Stimulated activated CD4-positive, alpha-beta T cell treated with anti-CD3 and anti-CD28 coated beads, Interleukin-15, amount 100 ng/mL, for 1 hour (primary cell): Measurements from ENCODE around the gene DRC7.
"Not testable (repeated sequence)": the region's sequence is repeated elsewhere in the genome, so short reads cannot be mapped to it uniquely, and the experiment has no call there.

ENCODE experiments used
- DNase-seq, 2 donors: peaks; one replicate each; pipeline ENCODE4 v3.0.0-alpha.2; 2020; ENCODE audit warnings: low read depth in 1 of 2, low spot score in 1 of 2

The DRC7 gene

DNA sequence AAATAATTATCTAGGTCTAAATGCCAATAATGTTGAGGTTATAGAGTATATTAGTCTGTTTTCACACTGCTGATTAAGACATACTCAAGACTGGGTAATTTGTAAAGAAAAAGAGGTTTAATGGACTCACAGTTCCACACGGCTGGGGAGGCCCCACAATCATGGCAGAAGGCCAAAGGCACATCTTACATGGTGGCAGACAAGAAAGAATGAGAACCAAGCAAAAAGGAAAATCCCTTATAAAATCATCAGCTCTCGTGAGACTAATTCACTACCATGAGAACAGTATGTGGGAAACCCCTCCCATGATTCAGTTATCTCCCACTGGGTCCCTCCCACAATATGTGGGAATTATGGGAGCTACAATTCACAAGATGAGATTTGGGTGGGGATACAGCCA, 38.1 kb downstream of the DRC7 start:
- no peak for DNase-seq

DNA sequence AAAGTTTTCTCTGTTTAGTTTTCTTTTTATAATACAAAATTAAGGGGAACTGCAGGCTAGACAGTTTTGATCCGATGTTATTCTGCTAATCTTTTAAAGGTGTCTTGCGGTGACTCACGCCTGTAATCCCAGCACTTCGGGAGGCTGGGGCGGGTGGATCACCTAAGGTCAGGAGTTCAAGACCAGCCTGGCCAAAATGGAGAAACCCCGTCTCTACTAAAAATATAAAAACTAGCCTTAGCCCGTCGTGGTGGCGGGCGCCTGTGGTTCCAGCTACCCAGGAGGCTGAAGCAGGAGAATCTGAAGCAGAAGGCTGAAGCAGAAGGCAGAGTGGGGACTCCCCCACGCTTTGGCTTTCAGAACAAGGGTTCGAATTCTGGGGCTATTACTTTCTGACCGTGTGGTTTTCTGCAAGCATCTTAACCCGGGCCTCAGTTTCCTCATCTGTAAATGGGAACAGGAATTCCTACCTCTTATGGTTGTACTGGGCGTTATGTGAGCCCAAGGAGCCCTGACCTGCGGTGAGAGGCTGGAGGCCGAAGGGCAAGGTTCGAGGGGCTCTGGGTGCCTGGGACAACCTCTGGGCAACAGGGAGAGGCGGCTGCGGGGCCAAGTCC, 39.8 kb downstream of the DRC7 start:
- no peak for DNase-seq

DNA sequence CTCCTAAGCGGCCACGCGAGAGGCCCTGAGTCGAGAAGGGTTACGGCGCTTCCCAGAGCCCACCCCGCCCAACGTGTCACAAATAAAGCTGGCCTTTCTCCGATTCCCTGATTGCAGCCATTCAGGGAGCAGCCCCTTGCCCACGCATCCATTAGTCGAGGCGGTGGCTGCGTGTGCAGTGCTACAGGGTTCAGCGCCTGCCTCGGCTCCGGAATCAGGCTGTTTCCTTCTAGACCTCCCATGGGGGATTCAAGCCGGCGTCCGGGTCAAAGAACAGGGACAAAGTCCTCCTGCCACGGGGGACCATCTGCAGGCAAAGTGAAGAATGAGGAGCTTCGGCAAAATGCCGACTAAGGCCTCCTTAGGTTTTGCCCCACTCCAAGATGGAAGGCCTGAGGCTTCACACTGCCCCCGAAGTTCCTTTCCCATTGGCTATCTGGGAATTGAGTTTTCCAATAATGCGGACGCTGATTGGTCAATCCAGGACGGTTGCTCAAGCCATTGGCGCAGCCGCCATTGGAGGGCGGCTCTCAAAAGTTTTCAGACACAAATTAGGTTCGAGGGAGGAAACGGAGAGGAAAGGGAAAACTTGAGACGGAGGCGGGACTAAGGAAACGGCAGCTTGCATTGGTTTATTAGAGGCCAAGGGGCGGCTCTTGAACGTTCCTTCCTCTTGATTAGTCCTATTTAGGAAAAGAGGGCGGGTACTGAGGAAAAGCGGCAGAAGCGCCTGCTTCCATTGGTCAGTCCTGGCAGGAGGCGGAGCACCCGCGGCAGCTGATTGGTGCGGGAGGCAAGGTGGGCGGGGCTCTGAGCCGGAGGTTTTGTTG, 40.5 kb downstream of the DRC7 start:
- peak; percentile 93 to 94 for DNase-seq

DNA sequence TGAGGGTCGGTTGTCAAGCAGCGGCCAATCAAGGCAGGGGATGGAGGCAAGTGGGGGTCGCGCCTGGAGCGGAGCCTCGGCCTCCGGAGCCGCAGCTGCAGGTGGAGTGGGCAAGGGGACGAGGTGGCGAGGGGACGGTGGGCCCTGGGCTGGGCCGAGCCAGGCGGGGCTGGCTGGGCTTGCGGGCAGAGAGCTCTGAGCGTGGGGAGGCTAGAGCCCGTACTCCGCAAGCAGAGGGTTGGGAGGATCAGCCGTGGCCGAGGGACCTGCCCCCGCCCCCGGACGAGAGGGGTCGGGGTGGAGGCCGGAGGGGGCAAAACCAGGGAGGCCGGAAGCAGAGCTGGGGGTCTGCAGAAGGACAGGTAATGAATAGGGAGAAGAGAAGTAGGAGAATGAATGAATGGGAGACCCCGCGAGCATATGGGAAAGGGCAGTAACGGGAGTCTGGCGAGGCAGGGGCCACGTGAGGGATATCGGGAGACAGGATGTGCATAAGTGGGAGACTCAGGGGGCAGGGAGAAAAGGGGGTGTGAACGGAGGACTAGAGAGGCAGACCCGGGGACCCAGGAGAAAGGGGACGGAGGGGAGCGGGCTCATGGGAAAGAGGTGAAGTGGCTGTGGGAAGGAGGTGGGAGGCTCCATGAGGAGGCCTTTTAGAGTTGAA, 41.3 kb downstream of the DRC7 start, which contains the start of gene KATNB1:
Gene KATNB1, plus strand, starts transcription at position 16 of the 664 bp plus-strand sequence. CDS start 1,474 bp downstream, outside the sequence.
- no peak for DNase-seq

DNA sequence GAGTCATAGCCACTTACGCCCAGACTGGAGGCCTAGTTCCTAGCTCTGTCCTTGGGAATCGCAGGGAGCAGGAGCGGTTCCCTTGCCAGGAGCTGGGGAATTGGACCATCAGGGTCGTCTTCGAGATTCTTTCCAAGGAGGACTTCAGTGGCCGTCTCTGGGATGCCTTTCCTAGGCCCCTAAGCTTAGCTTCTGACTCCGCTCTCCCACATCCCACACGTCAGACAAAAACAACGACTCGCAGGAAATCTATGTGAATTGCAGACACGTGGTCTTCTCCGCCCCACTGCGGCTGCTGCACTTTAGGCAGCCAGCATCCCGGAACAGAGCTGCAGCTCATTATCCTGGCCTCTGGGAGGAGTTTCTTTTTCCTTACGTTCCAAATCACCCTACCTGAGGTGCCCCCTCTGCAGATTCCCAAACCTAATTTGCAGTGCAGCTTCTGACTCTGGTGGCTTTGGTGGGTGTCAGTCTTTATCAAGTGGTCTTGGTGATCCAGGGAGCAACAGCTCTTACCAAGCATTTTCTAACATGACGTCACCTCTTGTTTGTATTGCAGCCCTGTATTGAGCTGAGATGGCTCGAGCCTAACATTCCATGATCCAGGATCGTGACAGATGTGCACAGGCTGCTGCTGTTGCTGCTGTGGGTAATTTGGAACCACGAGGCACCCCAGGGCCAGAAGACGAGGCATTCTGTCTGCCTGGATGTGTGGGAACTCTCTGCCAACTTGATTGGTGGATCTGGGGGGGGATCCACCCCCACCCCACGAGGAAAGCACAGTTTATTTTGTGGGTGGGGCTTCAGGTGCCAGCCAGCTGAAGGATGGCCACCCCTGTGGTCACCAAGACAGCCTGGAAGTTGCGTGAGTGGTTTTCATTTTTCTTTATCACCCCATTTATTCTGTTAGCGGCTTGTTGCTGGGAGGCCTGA, 42.1 kb downstream of the DRC7 start:
- no peak for DNase-seq

DNA sequence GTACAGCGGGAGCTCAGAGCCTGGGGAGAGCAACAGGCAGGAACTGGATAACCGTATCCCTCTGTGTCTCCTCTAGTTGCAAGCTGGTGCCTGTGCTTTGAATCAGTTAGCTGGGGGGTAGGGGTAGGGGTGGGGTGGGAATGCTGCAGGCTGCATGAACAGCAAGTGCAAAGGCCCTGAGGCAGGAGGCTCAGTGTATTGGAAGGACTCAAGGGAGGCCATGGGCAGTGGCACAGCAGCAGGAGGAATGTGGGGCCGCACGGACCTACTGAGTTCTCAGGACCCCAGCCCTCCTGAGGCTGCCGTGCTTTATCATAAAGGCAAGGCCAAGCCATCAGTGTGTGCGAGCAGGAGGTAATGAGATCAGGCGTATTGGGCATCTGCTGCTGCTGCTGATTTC, 44.2 kb downstream of the DRC7 start:
- no peak for DNase-seq

DNA sequence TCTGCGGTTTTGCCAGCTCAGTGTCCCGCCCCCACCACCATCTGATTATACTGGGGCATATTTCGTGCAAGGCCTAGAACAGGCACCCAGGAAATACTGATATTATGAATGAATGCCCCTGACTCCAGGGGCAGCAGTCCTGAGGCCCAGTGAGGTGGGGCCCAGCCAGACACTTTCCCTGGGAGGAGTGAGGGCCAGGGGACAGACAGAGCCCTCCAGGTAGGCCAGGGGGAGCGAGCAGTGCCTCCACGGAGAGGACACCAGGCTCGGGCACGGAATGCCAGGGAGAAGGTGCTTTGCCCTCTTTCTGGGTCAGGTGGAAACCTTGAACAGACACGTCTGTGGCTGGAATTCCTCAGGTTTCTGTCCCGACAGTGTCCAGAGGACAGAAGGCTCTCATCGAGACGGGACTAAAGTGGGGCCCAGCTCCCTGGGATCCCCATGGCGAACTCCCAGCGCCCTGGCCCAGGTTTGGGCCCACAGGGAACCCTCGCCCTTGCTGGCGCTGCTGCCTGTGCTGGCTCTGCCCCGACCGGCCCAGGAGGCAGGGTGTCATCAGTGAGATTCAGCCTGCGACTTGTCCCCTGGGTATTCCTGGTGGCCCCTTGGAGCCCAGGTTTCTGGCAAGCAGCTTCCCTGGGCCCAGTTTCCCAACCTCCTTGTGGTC, 45.3 kb downstream of the DRC7 start:
- no peak for DNase-seq

DNA sequence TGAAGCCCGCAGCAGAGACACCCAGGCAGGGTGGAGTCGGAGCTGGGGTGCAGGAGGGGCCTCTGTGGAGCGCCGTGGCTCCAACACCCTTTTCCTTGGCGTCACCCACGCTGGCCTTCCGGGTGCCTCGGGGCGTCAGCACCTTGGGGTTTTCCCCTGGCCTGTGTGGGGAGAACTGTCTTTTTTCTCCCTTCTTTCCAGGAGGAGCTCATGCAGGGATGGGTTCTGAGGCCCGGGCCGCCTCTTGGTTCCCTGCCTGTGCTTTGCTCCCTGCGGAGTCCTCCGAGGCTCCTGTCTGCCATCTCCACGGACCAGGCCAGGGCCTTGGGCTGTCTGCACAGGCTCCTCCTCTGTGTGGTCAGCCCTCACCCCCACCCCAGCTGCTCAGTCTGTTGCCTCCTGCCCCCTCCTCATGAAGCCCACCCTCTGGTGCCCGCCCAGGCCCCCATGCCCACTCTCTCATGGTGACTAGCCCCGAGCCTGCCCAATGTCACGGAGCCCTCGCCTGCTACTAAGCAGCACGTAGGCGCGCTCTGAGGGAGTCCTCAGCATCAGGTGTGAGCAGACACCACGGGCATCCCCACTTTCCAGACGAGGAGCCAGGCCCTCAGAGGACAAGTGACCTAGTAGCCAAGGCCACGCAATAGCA, 45.9 kb downstream of the DRC7 start:
- DNase-seq: no peak

DNA sequence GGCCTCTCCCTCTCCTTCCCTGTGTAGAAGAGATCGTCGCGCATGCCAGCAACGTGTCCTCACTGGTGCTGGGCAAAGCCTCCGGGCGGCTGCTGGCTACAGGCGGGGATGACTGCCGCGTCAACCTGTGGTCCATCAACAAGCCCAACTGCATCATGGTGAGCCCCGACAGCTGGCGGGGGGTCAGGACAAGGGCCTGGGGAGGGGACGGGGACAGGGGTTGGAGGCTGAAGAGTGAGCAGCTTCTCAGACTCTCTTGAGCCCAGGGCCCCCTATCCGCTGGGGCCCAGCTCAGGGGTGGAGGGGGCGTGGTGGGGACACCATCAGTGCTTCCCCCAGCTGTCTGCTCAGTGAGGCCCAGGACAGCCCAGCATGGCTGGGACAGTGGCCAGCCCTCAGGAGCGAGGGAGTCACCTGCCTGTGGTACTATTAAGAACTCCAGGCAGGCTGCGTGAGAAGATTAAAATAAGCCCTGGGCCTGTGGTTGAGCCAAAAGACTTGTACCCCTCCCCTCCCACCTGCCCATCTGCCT, 47.1 kb downstream of the DRC7 start:
- DNase-seq: no peak

DNA sequence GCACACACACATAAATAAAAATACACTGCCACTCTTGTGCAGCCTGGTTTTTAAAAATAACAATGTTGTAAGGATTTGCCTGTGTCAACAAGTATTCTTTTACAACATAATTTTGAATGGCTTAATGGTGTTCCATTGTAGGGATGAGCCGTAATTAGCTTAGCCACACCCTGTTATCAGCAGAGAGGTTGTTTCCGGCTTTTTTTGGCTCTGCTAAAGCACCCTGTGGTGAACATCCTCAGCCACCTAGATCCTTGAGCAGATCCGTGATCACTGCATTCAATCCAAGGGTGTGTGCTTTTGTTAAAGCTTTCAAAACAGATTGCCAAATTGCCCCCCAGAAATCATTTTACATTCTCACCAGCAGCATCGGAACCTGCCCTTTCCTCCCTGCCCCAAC, 47.9 kb downstream of the DRC7 start:
- DNase-seq: no peak

DNA sequence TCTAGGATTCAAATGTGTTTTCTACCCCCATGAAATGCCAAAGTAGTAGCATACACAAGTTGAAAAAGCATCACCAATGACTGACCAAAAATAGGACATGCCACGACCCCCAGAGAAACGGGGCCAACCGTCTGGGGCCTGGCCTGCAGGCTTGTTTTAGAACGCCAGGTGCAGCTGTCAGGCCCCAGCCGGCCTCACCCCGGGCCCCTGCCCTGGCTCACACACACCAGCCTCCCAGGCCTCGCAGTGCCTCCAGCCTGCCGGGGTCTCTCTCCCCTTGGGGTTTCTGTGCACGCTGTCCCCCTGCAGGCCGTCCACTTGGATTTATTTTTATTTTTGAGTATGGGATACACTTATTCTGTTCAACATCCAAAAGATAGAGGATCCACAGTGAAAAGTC, 48.9 kb downstream of the DRC7 start:
- DNase-seq: no peak

DNA sequence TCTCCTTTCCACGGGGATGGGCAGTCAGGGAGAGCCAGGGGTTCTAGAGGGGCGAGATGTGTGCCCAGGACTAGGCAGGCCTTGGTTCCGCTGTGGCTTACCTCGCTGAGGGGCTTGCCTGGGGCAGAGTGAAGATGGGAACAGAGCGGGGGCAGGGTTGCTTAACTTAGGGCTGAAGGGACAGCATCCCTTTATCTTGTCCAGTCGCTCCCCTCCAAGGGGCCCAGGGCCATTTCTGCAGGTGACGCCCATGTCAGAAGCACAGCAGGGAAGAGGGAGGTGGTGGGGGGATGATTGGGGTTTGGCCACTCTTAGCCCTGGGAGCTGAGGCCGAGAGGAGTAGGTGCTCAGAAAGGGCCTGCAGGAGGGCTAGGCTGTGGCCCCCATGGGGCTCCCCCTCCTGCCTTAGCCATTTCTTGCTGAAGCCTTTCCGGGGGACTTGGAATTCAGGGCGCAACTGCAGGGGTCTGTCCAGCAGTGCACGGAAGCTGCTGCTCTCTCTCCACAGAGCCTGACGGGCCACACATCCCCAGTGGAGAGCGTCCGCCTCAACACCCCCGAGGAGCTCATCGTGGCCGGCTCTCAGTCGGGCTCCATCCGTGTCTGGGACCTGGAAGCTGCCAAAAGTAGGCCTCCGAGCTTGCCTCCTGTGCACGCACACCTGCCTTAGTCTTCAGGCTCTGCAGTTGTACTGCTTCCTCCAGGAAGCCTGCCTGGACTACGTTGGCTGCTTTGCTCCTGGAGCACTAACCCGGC, 49.5 kb downstream of the DRC7 start:
- DNase-seq: no peak

DNA sequence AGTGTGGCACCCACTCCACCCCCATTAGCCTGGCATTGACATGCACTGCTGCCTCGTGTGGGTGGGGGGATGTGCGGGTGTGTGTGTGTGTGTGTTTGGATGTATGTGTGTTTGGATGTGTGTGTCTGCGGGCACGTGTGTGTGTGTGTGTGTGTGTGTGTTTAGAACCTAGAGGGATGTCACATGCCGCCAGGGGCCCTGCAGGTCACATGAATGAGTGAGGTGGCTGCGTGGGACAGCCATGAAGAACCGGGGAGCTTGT, 50.0 kb downstream of the DRC7 start:
- no peak for DNase-seq

DNA sequence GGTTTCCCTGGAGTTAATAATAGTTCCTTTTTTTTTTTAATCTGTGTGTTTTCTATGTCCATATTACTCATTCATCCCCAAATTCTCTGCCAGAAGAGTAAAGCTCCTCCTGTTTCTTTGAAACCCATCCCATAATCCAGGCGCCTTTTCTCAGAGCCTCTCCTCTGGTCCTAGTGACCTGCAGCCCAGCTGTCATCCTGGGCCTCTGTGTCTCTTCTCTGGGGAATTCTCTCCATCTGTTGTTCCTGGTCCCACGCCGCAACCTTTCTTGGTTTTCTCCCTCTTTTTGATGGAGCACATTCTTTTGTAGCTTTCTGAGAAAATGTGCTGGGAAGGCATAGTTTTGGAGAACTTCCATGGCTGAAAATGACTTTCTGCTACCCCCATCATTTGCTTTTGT, 51.2 kb downstream of the DRC7 start:
- DNase-seq: no peak

DNA sequence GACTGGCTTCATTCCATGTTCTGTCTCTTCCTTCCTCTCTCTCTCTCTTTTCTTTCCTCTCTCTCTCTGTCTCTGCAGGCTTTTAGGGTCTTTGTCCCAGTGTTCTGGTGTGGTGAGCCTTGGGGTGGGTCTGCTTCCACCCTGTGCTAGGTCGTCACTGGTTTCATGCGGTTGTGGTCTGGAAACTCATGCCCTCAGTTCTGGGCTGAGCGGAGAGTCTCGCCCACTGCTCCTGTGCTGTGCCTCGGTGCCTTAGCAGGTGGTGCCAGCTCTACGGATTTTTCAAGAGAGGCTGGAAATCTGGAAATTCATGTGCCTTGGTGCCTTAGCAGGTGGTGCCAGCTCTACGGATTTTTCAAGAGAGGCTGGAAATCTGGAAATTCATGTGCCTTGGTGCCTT, 51.7 kb downstream of the DRC7 start:
- DNase-seq: not testable (repeated sequence)

DNA sequence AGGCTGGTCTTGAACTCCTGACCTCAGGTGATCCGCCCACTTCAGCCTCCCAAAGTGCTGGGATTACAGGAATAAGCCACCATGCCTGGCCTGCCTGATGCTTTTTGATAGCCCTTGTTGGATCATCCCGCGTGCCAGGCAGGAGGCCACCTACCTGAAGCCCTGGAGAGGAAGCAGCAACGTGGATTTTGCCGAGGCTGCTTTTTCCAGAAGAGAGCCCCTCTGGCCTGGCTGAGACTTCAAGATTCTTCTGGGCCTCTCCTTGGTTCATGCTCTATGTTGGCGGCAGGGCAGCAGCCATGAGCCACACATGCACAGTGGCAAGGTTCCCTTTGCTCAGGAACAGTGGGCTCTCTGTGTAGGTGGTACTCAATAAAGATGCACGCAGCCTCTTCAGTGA, 52.5 kb downstream of the DRC7 start:
- DNase-seq: no peak

DNA sequence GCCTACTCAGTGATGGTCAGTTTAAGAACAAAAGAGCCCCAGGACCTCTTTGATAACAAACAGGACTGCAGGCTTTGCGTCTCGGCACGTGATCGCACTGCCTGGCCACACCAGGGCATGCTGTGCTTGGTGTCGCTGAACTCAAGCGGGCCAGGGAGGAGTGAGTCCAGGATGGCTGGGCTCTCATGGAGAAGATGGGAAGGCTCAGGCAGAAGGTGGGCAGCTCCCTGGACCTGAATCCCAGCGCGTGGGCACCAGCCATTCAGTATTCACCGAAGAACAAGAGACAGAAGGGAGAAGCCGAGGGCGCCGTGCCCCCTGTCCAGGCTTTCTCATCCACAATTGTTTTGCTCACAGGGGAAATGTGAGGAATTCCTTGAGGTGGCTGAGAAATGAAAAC, 52.9 kb downstream of the DRC7 start:
- DNase-seq: no peak

DNA sequence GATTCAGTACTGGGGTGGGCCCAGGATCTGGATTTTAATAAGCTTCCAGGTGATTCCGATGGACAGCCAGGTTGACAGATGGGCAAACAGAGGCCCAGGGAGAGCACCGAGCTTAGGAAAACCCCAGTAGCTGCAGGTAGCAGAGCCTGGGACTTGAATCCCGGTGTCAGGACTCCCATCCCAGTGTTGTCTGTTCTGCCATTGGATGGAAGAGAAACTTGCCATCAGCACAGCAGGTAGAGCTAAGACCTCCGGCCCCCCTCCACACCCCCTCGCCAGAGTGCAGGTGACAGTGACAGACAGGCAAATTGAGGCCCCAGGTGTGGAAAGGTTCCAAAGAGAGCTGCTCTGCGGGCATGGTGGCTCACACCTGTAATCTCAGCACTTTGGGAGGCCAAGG, 53.4 kb downstream of the DRC7 start:
- DNase-seq: no peak

DNA sequence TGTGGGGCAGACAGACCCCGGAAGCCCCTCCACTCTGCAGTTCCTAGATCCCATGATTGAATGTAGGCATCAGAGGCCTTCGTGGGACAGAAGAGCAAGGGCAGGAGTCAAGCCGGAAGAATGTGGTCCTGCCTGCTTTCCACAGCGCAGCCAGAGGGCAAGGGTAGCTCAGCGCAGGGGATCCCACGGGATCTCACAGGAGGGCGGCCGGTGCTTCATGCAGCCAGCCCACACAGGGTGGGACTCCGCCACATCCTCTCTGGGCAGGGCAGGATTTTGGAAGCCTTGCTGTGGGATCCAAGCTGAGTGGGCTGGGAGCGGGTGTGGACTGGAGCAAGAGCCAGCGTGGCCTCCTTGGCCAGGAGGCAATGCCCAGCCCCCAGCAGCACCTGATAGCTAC, 54.0 kb downstream of the DRC7 start:
- no peak for DNase-seq
